Uterus (tissue), 2 donors: ENCODE data around the gene ARL5A.

Source experiments
- POLR2A ChIP-seq, 2 donors: fragments of 450-650 bp; IDR thresholded peaks; one replicate each; pipeline ENCODE4 v1.6.1; 2016; ENCODE audit warnings: antibody characterized with exemption in 2 of 2, mild to moderate bottlenecking in 1 of 2, moderate library complexity in 1 of 2
- TF ChIP-seq, protein P1 (sequence below), 4 experiments: fragments of 200-600 bp in 2 of 4; fragments of 450-650 bp in 2 of 4; sonication (generic) in 2 of 4; IDR thresholded peaks; one replicate each; pipeline ENCODE4 v1.5.1; 2016 to 2019; ENCODE audit warnings: antibody characterized with exemption in 4 of 4, mild to moderate bottlenecking in 2 of 4, moderate library complexity in 1 of 4

DNA sequence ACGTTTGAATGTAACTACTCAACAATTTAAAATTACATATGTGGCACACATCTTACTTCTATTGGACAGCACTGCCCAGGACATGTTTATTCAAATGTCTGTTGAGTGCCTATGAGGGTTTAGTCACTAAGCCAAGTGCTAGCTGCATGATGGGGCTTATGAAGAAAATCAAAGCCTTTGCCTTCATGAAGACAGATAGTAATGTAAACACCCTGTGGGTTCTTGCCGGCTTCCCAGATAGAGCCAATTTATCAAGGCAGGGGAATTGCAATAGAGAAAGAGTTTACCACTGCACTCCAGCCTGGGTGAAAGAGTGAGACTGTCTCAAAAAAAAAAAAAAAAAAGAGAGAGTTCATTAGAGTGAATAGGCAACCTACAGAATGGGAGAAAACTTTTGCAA lies 50.3 kb downstream of the ARL5A start:
- TF ChIP-seq, protein P1, sequence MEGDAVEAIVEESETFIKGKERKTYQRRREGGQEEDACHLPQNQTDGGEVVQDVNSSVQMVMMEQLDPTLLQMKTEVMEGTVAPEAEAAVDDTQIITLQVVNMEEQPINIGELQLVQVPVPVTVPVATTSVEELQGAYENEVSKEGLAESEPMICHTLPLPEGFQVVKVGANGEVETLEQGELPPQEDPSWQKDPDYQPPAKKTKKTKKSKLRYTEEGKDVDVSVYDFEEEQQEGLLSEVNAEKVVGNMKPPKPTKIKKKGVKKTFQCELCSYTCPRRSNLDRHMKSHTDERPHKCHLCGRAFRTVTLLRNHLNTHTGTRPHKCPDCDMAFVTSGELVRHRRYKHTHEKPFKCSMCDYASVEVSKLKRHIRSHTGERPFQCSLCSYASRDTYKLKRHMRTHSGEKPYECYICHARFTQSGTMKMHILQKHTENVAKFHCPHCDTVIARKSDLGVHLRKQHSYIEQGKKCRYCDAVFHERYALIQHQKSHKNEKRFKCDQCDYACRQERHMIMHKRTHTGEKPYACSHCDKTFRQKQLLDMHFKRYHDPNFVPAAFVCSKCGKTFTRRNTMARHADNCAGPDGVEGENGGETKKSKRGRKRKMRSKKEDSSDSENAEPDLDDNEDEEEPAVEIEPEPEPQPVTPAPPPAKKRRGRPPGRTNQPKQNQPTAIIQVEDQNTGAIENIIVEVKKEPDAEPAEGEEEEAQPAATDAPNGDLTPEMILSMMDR (IDR thresholded peaks at IDR 0.05) = no peak
- TF ChIP-seq POLR2A (IDR thresholded peaks at IDR 0.05) = no peak
